Naive B cell (primary cell): ENCODE results near the gene ENDOV. TPM values are rescaled to one million over a fixed set of nuclear protein-coding genes. Genes with fewer than 3 reads are reported as not detected.

Source experiments
- ATAC-seq, 2 donors: fragments of 150-1000 bp; cut with Tn5 transposase; 2 replicates each; pipeline ENCODE4 v1.10.0; 2021; ENCODE audit warnings: low read depth in 2 of 2, mild to moderate bottlenecking in 2 of 2, moderate library complexity in 2 of 2
- DNase-seq: peaks from one replicate; pipeline ENCODE4 v3.0.0; 2022
- H3K27ac Mint-ChIP-seq, 6 donors: one replicate each; pipeline ENCODE4 v1.8.0; 2020 to 2022; ENCODE audit warnings: mild to moderate bottlenecking in 6 of 6, mixed read lengths in 6 of 6, moderate library complexity in 5 of 6, inconsistent platforms in 2 of 6
- H3K27me3 Mint-ChIP-seq, 3 donors: one replicate each; pipeline ENCODE4 v1.8.0; 2021 to 2022; ENCODE audit warnings: mixed read lengths in 3 of 3, mild to moderate bottlenecking in 1 of 3
- H3K36me3 Mint-ChIP-seq, 2 donors: one replicate each; pipeline ENCODE4 v1.8.0; 2020 to 2022; ENCODE audit warnings: mixed read lengths in 2 of 2, inconsistent platforms in 1 of 2, mild to moderate bottlenecking in 1 of 2
- H3K4me1 Mint-ChIP-seq, 3 donors: one replicate each; pipeline ENCODE4 v1.8.0; 2020 to 2022; ENCODE audit warnings: mixed read lengths in 3 of 3, inconsistent platforms in 1 of 3, mild to moderate bottlenecking in 1 of 3, moderate library complexity in 1 of 3
- H3K4me3 Mint-ChIP-seq, 8 donors: one replicate each; pipeline ENCODE4 v1.8.0; 2020 to 2022; ENCODE audit warnings: mild to moderate bottlenecking in 8 of 8, mixed read lengths in 8 of 8, moderate library complexity in 8 of 8, inconsistent platforms in 2 of 8
- H3K9me3 Mint-ChIP-seq, 7 donors: one replicate each; pipeline ENCODE4 v1.8.0; 2020 to 2022; ENCODE audit warnings: mixed read lengths in 7 of 7, mild to moderate bottlenecking in 5 of 7, inconsistent platforms in 2 of 7, moderate library complexity in 1 of 7
- polyA plus RNA-seq, 6 donors: library from polyadenylated mRNA; unstranded; fragments of 300-500 nt; fragmentation: Illumina TruSeq; gene quantifications; one replicate each; pipeline ENCODE4 v1.2.3, GENCODE V29; 2021; ENCODE audit warnings: low read depth in 6 of 6

Gene ENDOV
- polyA plus RNA-seq, 6 donors from 2014 or later: 16.4 to 35.2 (median 20.7) TPM

DNA sequence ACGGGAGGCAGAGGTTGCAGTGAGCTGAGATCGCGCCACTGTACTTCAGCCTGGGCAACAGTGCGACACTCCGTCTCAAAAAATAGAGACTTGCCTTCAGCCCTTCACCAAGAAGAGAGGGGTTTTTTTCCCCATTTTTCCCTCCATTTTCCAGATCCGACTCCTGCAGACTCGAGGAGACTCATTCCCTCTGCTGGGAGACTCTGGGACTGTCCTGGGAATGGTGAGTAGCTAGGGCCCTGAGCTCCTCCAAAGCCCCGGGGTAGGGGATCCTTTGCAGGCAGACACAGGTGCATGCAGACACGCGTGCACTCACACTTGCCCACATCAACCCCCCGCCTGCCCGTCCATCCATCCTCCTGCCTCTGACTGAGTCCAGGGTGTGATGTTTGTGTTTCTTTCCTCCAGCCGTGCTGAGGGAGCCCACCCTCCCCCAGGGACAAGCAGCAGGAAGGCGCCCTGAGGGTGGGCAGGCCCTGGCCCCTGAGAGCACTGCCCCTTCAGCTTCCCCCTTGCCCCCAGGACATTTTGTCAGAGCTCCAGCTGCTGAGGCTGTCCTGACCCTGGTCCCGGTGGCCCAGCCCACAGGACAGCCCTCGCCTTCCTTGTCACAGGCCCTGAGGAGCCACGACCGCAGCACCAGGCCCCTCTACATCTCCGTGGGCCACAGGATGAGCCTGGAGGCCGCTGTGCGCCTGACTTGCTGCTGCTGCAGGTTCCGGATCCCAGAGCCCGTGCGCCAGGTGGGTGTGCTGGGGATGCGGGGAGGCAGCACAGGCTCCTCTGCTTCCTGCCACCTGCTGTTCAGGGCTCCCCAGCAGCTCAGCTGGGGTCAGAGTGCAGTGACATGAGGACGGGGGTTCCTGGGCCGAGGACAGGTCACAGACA is 10.2 kb downstream of the ENDOV start:
- ATAC-seq (no peak), DNase-seq (no peak)
- peaks cover 20 to 35% (median 34%) of the 10 kb centered on the region in 3 donors for H3K4me1 Mint-ChIP-seq
- no peaks in the 10 kb centered on the region for H3K27me3 Mint-ChIP-seq
- peak overlapping the region in 5 of 8 donors; percentile 12 to 78 (median 41) for H3K4me3 Mint-ChIP-seq
- H3K9me3 Mint-ChIP-seq: no peaks in the 10 kb centered on the region
- no peaks in the 10 kb centered on the region for H3K36me3 Mint-ChIP-seq
- peak overlapping the region in 4 of 6 donors; percentile 30 to 67 (median 48) for H3K27ac Mint-ChIP-seq

DNA sequence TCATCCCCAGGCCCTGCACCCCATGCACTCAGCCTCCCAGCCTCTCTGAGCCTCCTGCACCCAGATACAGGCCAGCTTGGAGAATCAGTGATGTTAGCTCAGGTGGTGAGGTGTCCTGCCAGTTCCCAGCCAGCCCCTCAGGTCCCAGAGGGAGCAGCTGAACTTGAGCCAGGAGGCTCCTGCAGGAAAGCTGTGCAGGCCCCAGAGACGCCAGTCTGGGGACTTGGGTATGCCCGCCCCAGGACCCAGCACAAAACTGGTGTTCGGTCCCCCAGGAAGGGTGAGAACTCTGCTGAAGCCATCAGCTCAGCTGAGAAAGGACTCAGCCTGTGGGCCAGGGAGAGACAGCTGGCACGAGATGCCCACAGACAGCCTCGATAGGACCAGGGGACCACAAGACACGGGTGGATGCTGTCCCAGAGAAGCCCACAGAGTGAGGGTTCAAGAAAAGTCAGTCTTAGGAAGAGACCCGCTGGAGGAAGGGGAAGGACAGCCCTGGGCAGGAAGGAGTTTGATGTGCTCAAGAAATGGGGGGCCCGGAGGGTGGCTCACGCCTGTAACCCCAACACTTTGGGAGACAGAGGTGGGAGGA is 11.0 kb downstream of the ENDOV start:
- ATAC-seq (no peak), DNase-seq (no peak)
- Mint-ChIP-seq H3K9me3 (no peaks in the 10 kb centered on the region), H3K4me3 (peak overlapping the region in 2 of 8 donors; percentile 50 to 53), H3K27me3 (no peaks in the 10 kb centered on the region), H3K4me1 (peaks cover 20 to 35% (median 34%) of the 10 kb centered on the region in 3 donors), H3K36me3 (no peaks in the 10 kb centered on the region), H3K27ac (peak overlapping the region in 5 of 6 donors; percentile 60 to 97 (median 86))

DNA sequence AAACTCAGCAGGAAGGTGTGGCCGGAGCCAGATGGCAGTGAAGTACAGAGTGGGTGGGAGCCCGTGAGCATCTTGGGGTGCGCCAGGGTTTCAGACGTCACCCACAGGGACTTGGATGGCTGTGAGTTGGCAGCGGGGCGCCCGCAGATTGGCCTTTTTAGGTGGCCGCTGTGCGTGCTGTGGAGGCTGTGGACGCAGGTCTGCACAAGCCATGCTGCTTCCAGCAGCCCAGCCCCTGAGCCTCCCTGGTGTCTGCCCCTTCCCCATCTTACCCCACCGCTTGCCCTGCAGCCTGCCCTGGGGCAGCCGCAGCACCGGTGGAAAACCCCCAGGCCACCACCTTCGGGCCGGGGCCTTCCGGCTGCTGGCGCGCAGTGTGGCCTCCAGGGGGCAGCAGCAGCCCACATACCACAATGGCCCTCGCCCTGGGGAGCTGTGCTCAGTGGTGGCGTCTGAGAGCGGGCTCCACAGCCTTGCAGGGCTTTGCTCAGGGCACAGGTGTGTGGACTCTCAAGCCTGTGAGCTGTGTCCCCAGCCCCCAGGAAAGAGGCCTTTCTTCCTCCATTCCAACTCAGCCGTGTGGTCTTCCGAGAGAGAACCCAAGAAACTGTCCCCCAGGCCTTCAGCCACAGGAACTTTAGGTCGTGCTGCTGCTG is 11.8 kb downstream of the ENDOV start:
- H3K4me1 Mint-ChIP-seq: peaks cover 20 to 35% (median 34%) of the 10 kb centered on the region in 3 donors
- DNase-seq: peak; percentile 88
- H3K36me3 Mint-ChIP-seq: no peaks in the 10 kb centered on the region
- H3K4me3 Mint-ChIP-seq: peak overlapping the region in 2 of 8 donors; percentile 8 to 25
- H3K9me3 Mint-ChIP-seq: no peaks in the 10 kb centered on the region
- H3K27ac Mint-ChIP-seq: peak overlapping the region; percentile 60 to 97 (median 87)
- ATAC-seq: peak; percentile 90 to 96
- no peaks in the 10 kb centered on the region for H3K27me3 Mint-ChIP-seq

DNA sequence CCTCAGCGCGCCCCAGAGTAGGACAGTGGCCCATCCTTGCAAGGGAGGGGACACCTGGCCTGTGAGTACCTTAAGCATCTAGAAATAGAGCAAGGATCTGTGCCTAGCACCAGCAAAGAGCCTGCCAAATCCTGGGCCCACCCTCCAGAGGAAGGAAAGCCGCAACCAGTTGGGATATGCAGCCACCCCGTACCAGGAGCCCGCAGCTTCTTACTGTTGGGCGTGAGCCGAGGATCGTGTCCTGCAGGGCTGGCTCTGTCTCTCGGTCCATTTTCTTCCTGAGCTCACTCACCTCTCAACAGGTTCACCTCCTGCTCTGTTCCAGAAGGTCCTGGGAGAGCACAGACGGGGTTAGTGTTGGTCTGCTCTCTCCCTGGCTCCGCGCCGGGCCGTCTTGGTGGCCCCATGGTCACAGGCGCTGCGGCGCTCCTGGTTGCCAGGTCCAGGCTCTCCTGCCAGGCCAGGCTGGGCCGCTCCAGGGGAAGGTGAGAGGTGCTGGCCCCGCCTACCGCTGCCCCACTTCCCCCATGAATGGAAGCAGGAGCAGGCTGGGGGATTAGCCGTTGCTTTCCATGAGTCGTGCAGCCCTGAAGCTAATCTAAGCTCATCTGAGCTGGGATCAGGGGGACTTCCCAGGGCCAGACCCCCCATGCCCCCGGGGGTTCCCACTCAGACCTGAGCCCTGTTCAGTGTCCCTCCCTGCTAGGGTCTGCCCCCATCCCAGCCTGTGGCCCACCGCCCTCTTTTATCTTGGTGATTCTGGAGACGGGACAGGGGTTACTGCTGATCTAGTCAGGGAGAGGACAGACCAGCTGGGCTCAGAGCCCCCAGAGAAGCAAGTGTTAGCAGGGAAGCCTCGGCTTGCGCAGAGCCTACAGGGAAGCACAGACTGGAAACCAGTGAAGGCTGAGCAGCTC is 12.7 kb downstream of the ENDOV start:
- ATAC-seq: no peak
- H3K9me3 Mint-ChIP-seq: no peaks in the 10 kb centered on the region
- peaks cover 20 to 35% (median 34%) of the 10 kb centered on the region in 3 donors for H3K4me1 Mint-ChIP-seq
- H3K27ac Mint-ChIP-seq: peak overlapping the region in 1 of 6 donors; percentile 83
- no peak for DNase-seq
- no peaks in the 10 kb centered on the region for H3K36me3 Mint-ChIP-seq
- no peak overlapping the region for H3K4me3 Mint-ChIP-seq
- H3K27me3 Mint-ChIP-seq: no peaks in the 10 kb centered on the region

DNA sequence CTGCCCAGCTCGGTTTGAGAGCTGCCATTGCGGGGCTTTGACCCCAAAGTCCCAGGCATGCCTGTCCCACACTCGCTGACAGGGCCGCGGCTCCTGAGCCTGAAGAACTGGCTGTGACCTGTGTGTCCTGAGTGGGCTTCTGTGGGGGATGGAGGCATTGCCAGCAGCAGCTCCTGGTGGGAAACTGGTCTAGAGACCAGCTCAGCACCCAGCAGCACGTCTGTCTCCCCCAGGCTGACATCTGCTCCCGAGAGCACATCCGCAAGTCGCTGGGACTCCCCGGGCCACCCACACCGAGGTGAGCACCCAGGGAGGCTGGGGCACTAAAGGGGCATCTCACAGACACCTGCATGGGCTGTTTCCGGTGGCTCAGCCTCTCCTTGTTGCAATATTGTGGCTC is 13.4 kb downstream of the ENDOV start:
- Mint-ChIP-seq H3K4me1 (peaks cover 20 to 35% (median 34%) of the 10 kb centered on the region in 3 donors), H3K36me3 (no peaks in the 10 kb centered on the region), H3K4me3 (no peak overlapping the region), H3K27ac (no peak overlapping the region), H3K27me3 (no peaks in the 10 kb centered on the region), H3K9me3 (no peaks in the 10 kb centered on the region)
- DNase-seq: no peak
- no peak for ATAC-seq

DNA sequence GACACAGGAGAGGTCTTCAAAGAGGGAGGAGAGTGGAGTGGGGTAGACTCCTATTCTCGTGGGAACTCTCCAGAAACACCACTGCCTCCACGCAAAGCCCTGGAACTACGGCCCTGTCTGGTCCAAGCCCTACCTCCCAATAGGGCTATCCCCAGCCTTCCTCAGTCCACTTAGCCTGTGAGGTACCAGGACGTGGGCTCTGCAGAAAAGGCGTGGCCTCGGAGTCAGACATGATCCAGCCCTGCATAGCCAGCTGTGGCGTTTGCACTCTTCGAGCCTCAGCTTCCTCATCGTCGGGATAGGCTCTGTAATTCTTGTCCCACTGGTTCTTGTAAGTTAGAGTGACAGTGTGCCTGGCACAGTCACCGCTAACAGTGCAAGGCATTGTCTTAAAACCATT is 13.8 kb downstream of the ENDOV start:
- H3K4me1 Mint-ChIP-seq: peaks cover 19 to 33% (median 32%) of the 10 kb centered on the region in 3 donors
- no peaks in the 10 kb centered on the region for H3K36me3 Mint-ChIP-seq
- no peak for DNase-seq
- no peaks in the 10 kb centered on the region for H3K9me3 Mint-ChIP-seq
- no peak for ATAC-seq
- no peak overlapping the region for H3K27ac Mint-ChIP-seq
- no peak overlapping the region for H3K4me3 Mint-ChIP-seq
- no peaks in the 10 kb centered on the region for H3K27me3 Mint-ChIP-seq

DNA sequence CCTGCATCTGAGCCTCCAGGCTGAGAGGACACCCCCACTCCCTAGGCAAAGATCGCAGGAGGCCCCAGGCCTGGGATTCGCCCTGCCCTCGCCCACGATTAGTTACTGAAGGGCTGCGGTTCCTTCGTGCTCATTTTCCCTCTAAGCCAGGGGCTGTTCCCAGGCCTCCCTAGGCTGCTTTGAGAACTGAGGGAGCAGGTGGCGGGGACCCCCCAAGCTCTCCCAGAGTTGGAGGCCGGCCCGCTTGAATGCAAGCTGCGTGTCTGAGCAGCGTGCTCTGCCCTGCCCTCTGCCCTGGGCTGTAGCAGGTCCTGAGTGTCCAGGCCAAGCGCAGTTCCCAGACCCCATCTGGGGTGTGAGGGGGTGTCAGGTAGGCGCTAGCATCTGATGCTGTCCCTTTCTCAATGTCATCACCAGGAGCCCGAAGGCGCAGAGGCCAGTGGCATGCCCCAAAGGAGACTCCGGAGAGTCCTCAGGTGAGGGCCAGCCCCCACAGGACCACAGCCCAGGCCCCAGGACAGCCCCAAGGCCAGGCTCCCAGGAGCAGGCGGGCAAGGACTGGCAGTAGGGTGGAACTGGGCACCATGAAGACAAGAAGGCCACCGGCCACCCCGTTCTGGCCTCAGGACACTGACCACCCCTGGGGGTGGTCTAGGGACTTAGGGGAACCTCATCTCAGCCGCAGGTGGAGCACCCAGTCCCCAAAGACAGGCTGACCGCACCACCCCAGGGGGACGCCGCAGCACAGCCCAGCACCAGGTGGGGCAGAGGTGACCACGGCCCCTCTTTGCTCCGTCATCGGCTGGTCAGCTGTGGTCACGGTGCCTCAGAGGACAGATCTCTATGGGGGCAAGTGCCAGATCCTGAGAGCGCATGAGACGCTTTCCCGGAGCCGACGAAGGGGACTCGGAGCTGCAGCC is 14.6 kb downstream of the ENDOV start:
- Mint-ChIP-seq H3K9me3 (no peaks in the 10 kb centered on the region), H3K36me3 (no peaks in the 10 kb centered on the region), H3K4me3 (no peak overlapping the region), H3K27me3 (no peaks in the 10 kb centered on the region), H3K27ac (no peak overlapping the region), H3K4me1 (peaks cover 14 to 26% (median 24%) of the 10 kb centered on the region in 3 donors)
- DNase-seq: no peak
- no peak for ATAC-seq

DNA sequence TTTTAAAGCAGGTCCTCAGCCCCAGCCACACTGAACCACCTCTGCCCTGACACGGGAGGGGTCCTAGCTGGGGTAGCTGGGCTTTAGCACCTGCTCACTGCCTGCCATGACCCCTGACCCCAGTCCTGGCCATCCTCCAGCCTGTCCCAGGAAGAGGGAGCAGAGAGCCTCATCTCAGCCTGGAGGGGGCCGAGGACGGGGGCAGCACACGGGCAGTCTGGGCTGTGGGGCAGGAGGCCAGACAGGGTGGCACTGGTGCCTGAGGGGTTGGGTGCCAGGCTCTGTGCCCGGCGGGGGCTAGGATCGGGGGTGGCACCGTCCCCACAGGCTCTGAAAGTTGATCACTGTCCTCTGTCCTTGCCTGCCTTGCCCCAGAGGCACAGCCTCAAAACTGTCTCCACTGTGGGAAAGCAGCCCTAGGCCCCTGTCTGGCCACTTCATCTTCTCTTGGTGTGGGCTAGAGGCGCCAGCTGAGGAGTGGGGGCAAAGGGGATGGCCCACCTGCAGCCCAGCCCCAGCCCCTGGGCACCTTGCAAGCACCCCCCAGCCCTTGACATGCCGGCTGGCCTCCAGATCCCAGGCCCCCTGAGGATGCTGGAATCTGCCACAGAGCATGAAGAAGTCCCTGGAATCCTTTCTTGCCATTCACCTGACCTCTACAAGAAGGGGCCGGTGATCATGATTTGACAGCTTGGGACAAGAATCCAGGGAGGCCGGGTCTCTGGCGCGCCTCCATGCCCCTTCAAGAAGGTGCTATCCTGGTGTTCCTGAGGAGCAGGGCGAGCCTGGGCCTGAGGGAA is 15.7 kb downstream of the ENDOV start:
- no peak overlapping the region for H3K4me3 Mint-ChIP-seq
- H3K27ac Mint-ChIP-seq: no peak overlapping the region
- no peaks in the 10 kb centered on the region for H3K9me3 Mint-ChIP-seq
- no peak for DNase-seq
- no peaks in the 10 kb centered on the region for H3K27me3 Mint-ChIP-seq
- no peak for ATAC-seq
- no peaks in the 10 kb centered on the region for H3K36me3 Mint-ChIP-seq
- peaks cover 9 to 15% (median 14%) of the 10 kb centered on the region in 3 donors for H3K4me1 Mint-ChIP-seq

DNA sequence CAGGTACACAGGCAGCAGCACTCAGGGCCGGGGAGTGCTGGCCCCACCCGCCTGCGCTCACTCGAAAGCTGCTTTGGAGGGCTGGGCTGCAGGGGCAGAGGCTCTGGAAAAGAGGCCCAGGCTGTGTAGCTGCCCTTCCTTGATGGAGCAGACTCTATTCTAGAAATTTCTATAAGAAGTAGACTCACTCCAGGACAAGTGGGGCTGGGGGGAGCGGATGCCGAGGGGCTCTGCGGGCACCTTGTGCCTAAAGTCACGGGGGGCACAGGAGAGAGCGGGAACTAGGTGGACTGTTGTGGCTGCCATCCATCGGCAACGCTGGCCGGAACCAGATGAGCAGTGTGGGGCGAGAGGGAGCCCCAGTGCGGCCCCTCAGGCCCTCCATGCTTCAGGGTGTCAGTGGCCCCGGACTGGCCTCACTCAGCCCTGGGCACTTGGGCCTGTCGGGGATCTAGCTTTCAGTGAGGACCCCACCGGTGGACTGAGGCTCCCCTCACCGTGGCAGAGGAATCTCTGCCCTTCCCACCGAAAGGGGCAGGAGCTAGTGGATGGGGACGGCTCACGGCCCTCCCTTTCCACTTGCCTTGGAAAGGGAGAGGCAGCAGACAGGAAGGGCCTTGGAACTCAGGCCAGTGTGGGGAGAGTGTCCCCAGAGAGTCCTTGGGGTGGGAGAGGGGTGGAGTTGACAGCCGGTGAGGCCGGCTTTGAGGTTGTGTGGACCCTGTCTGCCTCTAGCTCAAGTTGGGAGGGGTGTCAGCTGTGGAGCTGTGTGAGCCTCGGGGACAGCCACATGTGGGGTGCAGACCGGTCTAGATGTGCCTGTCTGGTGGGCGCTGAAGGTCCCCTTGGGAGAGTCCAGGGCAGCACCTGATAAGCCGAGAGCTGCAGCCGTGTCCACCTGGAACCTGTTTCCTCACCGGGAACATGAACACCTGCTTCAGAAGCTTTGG is 16.6 kb downstream of the ENDOV start:
- Mint-ChIP-seq H3K27ac (peak overlapping the region in 1 of 6 donors; percentile 38), H3K4me3 (no peak overlapping the region)
- no peak for DNase-seq

DNA sequence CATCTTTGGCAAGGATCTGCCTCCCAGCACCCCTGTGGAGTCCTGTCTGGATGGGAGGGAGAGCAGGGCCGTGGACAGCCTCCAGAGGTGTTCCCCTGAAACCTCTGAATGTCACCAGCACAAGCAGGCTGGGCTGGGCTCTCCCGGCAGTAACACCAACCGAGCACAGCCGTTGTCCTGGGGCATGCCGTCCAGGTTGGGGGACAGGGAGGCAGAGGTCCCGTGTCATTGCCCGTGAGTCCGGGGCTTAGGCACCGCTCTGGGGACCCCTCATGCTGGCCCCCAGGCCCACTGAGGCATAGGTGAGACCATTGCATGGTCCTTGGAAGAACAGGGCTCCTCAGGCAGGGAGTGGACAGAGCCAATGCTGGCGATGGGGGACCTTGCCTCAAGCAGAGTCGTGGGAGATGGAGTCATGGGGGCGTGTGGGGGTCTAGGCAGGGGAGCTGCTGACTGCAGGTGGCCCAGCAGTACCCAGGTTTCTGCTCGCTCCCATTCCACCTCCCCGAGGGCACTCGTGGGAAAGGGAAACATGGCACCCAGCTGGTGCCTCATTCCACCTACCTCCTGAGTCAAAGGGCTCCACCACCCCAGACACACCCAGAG is 17.5 kb downstream of the ENDOV start:
- peaks cover 0 to 4% (median 0%) of the 10 kb centered on the region in 3 donors for H3K4me1 Mint-ChIP-seq
- no peak for ATAC-seq
- H3K27ac Mint-ChIP-seq: no peak overlapping the region
- H3K27me3 Mint-ChIP-seq: no peaks in the 10 kb centered on the region
- no peak for DNase-seq
- peaks cover 0 to 4% (median 0%) of the 10 kb centered on the region in 7 donors for H3K9me3 Mint-ChIP-seq
- no peak overlapping the region for H3K4me3 Mint-ChIP-seq
- H3K36me3 Mint-ChIP-seq: no peaks in the 10 kb centered on the region

More for the DNA sequence above, 16.6 kb downstream of the ENDOV start:
- Mint-ChIP-seq H3K36me3 (no peaks in the 10 kb centered on the region), H3K4me1 (peaks cover 6 to 13% (median 7%) of the 10 kb centered on the region in 3 donors), H3K27me3 (no peaks in the 10 kb centered on the region), H3K9me3 (peaks cover 0 to 4% (median 0%) of the 10 kb centered on the region in 7 donors)
- no peak for ATAC-seq
